Subcutaneous adipose tissue (tissue), 4 donors: ENCODE measurements around the gene PPIF. TPM values are rescaled to one million over a fixed set of nuclear protein-coding genes. Genes with fewer than 3 reads are reported as not detected.

ENCODE experiments used
- total RNA-seq, 4 donors: library from RNA; depleted of rRNA; stranded (reverse); fragments of >200 nt; gene quantifications; one replicate each; pipeline ENCODE4 v1.1.0, GENCODE V29; 2016
- TF ChIP-seq, protein P1 (sequence below): fragments of 450-650 bp; IDR thresholded peaks from one replicate; pipeline ENCODE4 v1.5.1; 2016; ENCODE audit warnings: low read depth, mild to moderate bottlenecking, control low read depth, antibody characterized with exemption, moderate library complexity

The PPIF gene
- total RNA-seq, 4 donors from 2014 or later = 13.0 to 55.2 (median 29.8) TPM

DNA sequence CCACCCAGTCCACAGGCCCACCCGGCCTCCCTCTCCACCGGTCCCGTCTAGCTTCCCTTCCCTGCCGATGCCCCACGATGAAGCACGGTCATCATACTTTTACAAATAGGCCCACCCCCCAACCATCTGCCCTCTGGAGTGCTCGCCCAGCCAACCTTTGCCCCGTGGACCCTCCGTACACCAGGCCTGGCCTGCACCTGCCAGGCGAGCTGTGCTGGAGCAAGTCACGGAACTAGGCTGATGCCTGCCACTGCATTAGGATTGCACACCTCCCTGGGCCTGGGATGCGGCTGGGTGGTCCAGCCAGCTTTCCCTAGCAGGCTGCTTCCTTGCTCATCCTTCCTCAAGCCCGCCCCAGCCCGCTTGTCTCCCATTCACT lies 44.7 kb downstream of the PPIF start:
- TF ChIP-seq, protein P1, sequence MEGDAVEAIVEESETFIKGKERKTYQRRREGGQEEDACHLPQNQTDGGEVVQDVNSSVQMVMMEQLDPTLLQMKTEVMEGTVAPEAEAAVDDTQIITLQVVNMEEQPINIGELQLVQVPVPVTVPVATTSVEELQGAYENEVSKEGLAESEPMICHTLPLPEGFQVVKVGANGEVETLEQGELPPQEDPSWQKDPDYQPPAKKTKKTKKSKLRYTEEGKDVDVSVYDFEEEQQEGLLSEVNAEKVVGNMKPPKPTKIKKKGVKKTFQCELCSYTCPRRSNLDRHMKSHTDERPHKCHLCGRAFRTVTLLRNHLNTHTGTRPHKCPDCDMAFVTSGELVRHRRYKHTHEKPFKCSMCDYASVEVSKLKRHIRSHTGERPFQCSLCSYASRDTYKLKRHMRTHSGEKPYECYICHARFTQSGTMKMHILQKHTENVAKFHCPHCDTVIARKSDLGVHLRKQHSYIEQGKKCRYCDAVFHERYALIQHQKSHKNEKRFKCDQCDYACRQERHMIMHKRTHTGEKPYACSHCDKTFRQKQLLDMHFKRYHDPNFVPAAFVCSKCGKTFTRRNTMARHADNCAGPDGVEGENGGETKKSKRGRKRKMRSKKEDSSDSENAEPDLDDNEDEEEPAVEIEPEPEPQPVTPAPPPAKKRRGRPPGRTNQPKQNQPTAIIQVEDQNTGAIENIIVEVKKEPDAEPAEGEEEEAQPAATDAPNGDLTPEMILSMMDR = no peak

DNA sequence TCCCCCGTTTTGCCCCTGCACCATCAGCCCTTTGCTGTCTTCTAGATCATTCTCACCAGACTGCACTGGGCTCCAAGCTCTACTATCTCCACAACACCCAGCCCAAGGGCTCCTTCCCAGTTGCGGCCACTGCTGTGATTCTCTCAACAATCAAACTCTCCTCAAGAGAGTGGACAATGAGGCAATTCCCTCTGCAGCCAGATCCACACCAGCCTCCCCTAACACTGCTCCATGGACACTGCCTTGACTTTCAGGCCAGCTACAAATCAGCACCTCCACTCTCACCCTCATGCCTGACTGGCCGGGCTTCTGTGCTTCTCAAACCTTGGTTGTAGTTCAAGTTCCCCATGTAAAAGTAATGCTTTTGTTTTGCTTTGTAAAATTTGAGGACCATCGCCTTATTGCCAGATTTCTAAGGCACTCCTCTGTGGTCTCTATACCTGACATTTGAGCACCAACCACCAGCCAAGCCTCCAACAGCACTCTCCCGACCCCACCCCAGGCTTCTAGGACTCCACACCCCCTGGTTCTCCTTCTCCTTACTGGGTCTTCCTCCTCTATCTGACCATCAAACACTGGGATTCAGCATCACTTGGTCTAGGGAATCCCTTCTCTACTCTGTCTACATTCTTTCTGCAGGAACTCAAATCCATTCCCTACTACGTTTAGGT lies 45.4 kb downstream of the PPIF start:
- TF ChIP-seq, protein P1 = no peak

DNA sequence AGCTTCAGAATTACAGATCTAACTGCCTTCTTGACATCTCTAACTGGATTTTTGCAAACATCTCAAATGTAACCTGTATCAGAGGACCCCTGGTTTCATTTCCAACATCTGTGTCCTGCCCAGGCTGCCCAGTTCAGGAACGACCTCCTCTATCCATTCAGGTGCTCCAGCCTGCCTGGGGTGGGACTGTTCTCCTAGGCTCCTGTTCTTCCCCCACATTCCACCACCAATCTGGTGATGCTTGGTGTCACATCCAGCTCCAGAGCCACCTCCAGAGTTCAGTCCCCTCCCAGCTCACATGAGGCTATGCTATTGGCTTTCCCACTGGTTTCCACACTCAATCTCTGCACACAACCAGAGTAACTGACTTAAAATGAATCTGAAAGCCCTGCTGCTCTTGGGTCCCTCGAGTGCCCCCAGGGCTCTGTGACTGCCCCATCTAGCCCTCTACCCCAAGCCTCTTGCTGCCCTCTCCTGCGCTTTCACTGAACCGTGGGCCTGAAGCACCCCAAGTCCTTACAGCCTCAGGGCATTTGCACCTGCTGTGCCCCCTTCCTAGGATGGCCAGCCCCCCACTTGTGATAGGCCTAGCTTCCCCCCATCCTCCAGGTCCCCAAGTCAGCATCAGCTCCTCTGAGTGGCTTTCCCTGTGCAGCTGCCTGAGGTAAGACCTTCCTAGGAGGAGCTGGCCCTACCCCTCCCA lies 46.1 kb downstream of the PPIF start:
- TF ChIP-seq, protein P1 = no peak

DNA sequence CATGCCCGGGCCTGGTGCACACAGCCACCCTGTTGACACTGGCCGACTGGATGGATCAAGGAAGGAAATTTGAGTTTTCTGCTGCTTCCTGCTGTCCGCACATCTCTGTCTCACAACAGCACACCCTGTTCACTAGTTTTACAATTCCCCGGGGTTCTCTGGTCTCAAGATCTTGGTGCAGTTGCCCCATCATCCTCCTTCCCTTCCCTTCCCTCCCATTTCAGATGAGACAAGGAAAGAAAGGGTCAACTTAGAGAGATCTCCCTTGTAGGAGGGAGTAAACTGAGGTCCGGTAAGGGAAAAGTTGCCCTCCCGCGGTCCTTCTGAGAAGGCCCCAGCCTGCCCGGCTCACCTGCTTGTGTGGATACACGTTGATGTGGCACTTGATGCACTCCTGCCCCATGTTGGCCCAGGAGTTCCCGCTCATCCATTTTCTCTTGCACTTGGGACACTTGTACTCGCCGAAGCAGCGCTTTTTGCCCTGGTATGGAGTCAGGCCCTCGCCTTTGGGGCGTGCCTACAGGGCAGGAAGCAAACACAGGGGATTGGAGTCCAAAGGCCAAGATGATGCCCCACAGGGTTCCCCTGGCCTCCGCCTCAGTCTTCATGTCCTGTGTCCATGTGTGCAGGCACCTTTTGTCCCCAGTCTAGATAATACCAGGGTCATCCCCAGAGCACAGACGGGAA lies 46.8 kb downstream of the PPIF start:
- TF ChIP-seq, protein P1 = no peak

DNA sequence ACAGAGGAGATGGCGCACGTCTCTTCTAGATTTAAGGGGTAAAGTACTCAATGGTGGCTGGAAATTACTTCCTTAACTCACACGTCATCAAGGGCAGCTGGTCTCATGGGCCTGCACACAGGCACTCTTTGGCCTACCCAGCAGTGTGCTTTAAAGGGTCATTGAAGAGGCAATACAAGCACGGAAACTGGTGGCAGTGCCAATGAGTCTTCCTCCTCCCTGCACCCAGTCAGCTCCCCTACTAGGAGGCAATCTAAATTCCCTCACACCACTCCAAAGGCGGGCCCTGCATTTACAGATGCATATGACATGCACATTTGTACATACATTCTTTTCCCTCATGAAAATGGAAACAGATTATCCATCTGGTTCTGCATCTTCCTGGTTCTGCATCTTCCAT lies 47.4 kb downstream of the PPIF start:
- TF ChIP-seq, protein P1 = no peak

DNA sequence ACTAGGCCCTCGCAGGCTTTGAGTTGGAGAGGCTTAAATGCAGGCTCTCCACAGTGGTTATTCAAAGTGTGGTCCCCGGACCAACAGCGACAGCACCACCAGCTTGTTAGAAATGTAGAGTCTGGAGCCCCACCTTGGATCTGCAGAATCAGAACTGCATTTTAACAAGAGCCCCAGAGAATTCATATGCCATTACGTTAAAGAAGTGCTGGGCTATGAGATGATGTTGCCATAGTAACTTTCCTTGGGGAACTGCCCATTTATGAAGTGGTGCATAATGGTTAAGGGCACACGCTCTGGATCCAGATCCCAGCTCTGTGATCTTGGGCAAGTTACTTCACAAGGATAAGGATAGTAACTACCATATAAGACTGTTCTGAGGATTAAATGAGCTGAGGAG lies 49.3 kb downstream of the PPIF start:
- TF ChIP-seq, protein P1 = no peak

DNA sequence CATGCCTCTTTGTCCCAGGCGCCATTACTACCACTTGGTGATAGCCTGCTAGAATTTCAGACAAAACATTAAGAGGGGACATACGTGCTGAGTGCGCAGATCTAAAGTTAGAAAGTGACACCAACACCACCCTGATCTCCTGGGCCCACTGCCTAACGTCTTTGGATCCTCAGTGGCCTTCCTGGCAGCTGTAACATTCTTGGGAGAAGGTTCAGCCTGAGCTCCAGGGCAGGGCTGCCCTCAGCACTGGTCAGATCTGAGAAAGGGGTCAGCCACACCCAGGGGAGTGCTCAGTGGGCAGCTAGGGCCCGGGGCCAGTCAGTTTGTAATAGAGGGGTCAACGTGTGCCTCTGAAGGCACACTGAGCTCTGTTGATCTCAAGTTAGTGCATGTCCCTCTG lies 49.8 kb downstream of the PPIF start:
- TF ChIP-seq, protein P1 = no peak
